Measurements from ENCODE around the gene STARD13.

The STARD13 gene

GRCh38 chr13:33076001-33076992 lies 209.3 kb downstream of the STARD13 start:
- DNase-seq (ENCODE audit: low read depth, low spot score), result no peak
- H3K27ac ChIP-seq, result no peak overlapping the region

- H3K27ac ChIP-seq, result no peak overlapping the region
- no peak for DNase-seq (ENCODE audit: low read depth, low spot score)
Measured at GRCh38 chr13:33073338-33073737, 212.2 kb downstream of the STARD13 start.

DNA sequence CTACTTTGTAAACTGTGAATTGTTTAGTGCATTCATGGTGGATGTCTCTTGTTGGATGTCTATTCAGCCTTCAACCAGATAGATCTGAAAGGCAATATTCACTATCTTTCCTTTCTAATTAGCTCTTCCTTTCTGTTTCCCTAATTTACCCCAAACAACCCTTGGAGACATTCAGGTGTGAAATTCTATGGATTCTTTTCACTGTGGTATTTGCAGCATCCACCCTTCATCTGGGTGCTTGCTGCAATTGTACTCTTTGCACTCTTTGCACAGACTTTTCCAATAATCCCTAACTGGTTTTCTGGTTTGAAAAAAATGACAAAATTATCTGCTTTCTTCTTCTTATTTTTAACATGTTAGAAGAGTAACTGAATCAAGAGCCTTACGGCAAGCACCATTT lies 212.8 kb downstream of the STARD13 start:
- H3K27ac ChIP-seq, result no peak overlapping the region
- DNase-seq (ENCODE audit: low read depth, low spot score), result no peak

DNA sequence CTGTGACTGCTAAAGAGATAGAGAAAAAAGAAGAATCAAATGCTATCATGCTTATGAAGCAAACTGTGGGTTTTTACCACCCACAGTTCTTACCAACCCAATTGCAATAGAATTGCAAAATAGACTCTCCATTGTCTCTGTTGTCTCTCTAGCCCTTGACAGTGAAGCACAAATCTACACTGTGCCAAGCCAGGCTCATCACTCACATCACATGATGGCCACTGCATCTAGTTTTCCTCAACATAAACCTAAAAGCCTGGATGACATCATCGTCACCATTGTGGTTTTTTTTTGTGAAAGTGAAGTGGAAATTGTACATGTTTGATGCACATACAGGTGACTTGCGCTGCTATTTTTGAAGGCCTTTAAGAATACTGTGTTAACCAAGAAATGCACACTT lies 213.3 kb downstream of the STARD13 start:
- DNase-seq (ENCODE audit: low read depth, low spot score), result no peak
- H3K27ac ChIP-seq, result no peak overlapping the region

DNA sequence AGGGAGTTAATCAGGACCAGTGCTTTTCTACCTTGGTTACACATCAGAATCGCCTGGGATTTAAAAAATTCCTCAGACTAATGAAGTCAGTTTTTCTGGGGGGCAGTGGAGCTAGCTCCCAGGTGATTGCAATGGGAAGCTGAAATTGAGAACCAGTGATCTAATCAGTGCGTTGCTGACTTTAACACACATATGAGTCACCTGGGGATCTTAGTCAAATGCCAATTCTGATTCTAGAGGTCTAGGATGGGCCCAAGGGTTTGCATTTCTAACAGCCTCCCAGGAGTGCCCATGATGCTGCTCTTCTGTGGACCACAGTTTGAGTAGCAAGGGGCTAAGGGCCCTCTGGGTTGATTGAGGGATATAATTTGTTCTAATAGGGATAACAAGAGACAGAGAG lies 214.8 kb downstream of the STARD13 start:
- no peak for DNase-seq (ENCODE audit: low read depth, low spot score)
- no peak overlapping the region for H3K27ac ChIP-seq

DNA sequence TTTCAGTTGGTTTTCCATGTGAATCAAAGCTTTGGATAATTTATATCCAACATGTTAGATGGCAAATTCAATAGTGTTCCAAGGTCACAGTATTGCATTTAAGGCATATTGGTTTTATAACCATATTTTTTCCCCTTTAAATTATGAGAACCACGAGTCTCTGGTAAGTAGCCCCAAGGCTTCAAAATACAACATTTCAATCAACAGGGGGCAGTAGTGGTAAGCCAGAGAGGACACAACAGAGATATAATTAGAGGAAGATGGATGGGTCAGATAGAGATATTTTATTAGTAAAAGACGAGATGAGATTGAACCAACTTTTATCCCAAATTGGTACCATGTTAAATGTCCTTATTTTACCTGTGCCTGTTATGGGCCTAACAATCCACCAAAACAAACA lies 216.2 kb downstream of the STARD13 start:
- DNase-seq (ENCODE audit: low read depth, low spot score), result no peak

DNA sequence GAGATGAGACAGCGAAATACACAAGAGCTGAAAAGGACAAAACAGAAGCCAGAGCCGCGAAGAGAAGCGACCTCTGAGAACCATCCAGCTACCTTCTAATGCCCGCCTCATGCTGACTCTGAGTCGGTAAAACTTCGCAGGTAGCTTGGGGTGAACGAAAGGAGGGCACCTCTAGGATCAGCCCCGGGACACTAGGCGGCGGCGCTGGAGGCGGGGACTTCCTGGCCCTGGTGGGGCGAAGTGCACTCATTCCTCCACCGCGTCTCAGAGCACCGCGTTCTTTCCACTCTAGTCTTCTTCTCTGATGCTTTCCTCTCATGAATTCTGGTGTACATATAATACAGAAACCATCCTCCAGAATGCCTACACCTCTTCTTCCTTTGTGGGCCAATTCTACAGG lies 219.2 kb downstream of the STARD13 start:
- DNase-seq (ENCODE audit: low read depth, low spot score), result no peak
- no peak overlapping the region for H3K27ac ChIP-seq

More for the DNA sequence above, 216.2 kb downstream of the STARD13 start:
- no peak overlapping the region for H3K27ac ChIP-seq

DNA sequence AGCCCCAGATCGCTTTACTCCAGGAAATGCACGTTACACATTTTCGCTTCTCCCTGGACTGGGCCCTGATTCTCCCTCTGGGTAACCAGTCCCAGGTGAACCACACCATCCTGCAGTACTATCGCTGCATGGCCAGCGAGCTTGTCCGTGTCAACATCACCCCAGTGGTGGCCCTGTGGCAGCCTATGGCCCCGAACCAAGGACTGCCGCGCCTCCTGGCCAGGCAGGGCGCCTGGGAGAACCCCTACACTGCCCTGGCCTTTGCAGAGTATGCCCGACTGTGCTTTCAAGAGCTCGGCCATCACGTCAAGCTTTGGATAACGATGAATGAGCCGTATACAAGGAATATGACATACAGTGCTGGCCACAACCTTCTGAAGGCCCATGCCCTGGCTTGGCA lies 224.7 kb downstream of the STARD13 start:
- H3K27ac ChIP-seq, result no peak overlapping the region

GRCh38 chr13:33058776-33059327 lies 226.7 kb downstream of the STARD13 start:
- no peak for DNase-seq (ENCODE audit: low read depth, low spot score)
- no peak overlapping the region for H3K27ac ChIP-seq

More for the DNA sequence above, 224.7 kb downstream of the STARD13 start:
- no peak for DNase-seq (ENCODE audit: low read depth, low spot score)

DNA sequence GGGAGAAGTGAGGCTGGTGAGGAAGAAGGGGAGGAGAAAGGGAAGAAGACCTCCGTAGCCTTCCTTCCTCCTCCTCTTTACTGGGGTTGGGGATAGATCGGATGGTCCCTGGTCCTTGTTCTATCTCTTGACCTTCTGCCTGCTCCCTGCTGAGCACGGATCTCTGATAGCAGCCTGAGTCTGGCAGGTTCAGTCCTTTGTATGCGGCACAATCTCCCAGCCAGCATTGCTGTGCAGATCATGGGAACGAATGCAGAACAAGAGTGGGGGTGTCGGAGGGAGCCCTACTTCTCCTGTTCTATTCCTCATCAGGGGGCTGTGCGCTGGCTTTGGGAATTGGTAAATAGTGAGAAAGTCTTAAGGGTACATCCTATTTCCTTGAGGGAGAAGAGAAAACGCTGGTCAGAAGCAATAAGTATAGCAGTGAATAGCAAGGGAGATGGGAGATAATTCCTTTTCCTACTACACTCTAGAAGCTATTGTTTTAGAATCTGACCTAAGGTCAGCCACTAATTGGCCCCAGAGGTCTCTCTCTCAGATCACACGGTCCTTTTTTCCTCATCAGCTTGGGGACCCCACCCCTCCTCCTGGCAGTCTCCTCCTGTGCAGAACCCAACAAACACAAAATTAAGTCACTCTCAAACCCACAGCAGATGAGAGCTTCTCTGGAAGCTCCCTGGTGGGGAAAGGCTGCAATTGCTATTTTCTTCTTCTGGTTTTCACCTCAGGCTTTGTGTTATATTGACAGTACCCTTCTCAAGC lies 228.4 kb downstream of the STARD13 start:
- DNase-seq (ENCODE audit: low read depth, low spot score), result no peak
- H3K27ac ChIP-seq, result no peak overlapping the region

GRCh38 chr13:33053397-33054066 lies 232.0 kb downstream of the STARD13 start:
- no peak overlapping the region for H3K27ac ChIP-seq
- DNase-seq (ENCODE audit: low read depth, low spot score), result no peak
